HG03039 (cell line): Measurements from ENCODE around the gene RBM28.

Experiments used
- ATAC-seq: cut with Tn5 transposase; IDR thresholded peaks from one replicate; pipeline ENCODE4 v1.9.1; 2021; ENCODE audit warnings: mild to moderate bottlenecking, moderate library complexity; ENCODE audit not compliant: unreplicated experiment

RBM28 gene

DNA sequence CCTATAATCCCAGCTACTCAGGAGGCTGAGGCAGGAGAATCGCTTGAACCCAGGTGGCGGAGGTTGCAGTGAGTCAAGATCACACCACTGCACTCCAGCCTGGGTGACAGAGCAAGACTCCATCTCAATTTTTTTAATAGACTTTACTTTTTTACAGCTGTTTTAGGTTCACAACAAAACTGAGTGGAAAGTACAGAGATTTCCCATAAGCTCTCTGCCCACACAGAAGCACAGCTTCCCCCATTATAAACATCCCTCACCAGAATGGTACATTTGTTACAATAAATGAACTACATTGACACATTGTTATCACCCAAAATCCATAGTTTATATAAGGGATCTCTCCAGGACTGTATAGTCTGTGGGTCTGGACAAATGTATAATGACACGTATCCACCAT, 32.4 kb upstream of the RBM28 start:
- no peak for ATAC-seq

DNA sequence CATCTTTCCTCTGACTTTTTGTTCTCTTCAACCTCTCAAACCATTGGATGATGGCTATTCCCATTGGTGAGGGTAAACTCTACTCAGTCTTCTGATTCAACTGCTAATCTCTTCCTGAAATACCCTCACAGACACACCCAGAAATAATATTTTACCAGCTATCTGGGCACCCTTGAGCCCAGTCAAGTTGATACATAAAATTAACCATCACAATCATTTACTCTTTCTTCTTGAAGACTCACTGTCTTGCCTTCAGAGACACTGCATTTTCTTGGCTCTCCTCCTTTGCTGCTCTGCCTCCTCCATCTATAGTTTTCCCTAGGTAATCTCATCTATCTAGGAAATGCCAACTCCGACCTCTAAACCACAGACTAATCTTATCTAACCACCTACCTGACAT, 30.3 kb upstream of the RBM28 start:
- ATAC-seq = no peak

DNA sequence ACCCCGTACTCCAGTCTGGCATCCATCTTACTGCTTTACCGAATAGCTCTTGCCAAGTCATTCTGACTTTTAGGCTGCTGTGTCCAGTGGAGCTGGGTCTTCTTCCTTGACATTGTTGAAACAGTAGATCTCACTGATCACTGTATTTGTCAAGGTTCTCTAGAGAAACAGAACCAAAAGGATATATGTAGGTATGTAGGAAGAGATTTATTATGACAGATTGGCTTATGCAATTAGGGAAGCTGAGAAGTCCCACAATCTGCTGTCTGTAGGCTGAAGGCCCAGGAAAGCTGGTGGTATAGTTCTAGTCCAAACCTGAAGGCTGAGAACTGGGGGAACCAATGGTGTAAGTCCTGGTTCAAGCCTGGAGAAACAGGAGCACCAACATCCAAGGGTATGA, 29.9 kb upstream of the RBM28 start:
- no peak for ATAC-seq

DNA sequence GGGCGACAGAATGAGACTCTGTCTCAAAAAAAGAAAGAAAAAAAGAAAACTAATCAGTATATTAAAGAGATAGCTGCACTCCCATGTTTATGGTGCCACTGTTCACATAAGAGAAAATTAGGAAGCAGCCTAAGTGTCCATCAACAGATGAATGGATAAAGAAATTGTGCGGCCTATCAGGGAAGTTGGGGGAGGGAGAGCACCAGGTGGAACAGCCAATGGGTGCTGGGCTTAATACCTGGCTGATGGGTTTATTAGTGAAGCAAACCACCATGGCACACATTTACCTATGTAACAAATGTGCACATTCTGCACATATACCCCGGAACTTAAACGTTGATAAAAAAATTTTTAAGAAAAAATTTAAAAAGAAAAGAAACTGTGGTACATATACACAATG, 26.8 kb upstream of the RBM28 start:
- ATAC-seq = no peak

DNA sequence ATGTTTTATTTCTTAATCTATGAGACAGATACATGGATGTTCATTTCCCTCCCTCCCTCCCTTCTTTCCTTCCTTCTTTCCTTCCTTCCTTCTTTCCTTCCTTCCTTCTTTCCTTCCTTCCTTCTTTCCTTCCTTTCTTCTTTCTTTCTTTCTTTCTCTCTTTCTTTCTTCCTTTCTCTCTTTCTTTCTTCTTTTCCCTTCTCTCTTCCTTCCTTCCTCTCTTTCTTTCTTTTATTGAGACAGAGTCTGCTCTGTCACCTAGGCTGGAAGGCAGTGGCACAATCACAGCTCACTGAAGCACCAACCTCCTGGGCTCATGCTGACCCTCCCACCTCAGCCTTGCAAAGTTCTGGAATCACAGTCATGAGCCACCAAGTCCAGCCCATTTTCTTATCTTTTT, 23.3 kb upstream of the RBM28 start:
- no peak for ATAC-seq

DNA sequence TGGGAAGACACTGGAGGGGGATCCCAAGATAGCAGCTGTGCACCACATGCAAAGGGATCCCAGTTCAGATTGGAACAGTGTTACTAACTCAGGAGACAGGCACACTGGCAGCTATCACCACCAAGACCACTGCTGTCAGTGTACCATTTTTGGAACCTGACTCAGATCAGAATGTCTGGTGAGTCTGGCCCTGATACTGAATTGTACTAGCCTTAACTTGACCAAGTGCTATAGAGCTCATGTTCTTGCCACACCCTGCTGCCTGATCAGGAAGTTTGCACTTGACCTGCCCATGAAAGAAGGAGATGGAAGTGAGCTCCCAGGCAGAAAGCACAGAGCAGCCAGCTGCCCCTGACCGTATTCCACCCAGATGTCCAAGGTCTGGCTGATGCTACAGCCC, 22.6 kb upstream of the RBM28 start:
- no peak for ATAC-seq

DNA sequence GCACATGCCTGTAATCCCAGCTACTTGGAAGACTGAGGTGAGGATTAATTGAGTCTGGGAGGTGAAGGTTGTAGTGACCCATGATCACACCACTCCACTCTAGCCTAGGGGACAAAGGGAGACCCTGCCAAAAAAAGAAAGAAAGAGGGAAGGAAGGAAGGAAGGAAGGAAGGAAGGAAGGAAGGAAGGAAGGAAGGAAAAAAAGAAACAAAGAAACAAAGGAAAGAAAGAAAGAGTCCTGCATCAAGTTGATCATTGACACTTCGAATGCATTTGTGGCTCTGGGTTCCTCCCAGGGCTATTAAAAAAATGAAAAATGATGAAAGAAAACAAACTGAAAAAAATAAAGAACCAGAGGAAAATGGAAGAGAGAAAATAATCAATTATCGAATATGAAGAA, 21.7 kb upstream of the RBM28 start:
- ATAC-seq = no peak

DNA sequence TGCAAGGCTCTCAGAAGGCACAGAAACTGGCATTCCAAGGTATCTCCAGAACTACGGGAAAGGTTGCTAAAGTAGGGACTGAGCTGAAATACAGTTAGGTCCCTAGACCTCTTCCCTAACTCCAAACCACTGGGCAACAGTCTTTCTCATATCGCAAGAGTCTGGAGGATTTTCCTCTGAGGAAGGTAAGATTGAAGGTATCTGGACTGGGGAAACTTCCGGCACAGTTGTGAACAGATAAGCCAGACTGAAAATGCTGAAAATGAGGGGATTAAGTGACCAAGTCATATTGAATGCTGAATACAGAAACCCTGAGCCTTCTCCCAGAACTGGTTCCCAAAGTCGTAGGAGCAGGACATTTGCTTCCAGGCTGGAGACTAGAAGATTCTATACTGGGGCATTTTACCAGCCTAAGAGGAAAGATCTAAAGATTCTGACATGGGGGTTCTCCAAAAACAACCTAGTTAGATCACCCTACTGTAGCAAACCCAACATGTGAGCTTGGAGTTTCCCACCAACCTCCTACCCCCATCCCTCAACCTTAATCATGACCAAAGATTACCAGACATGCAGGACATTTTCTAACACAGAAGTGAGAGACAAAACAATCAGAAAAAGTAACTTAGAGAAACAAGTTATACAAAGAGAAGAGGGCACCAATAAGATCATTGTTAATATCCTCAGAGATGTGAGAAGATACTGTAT, 20.6 kb upstream of the RBM28 start:
- ATAC-seq = no peak

DNA sequence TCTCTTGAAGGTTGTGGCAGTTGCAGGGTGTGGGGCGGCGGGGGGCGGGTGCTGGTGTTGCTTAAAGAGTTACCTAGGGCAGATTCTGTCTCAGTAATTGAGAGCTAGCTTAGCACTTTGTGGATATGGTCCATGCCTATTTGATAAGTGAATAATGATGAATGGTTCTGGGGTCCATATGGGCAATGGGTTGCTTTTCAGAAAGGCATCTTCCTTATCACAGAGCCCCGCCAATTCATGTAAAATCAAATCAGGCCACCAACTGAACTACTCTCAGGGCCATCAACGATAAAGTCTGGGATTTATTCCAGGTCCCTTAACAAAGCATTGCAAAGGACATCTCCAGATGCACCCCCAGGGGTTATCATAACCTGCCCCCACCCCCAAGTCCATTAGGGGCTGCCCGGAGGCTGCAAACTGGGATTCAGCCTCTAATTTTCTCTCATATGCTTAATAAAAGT, 19.6 kb upstream of the RBM28 start:
- no peak for ATAC-seq

DNA sequence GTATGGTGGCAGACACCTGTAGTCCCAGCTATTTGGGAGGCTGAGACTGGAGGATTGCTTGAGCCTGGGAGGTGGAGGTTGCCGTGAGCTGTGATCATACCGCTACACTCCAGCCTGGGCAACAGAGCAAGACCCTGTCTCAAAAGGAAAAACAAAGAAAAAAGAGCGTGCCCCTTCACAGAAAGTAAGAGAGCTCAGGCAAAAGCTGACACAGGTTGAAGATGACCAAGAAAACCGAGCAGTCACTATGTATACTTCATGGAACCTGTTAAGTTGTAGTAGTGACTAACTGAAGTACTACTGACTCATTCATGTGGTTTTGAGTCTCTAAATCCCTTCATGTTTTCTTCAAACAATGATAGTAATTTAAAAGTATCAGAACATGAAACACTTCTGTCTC, 19.0 kb upstream of the RBM28 start:
- no peak for ATAC-seq

DNA sequence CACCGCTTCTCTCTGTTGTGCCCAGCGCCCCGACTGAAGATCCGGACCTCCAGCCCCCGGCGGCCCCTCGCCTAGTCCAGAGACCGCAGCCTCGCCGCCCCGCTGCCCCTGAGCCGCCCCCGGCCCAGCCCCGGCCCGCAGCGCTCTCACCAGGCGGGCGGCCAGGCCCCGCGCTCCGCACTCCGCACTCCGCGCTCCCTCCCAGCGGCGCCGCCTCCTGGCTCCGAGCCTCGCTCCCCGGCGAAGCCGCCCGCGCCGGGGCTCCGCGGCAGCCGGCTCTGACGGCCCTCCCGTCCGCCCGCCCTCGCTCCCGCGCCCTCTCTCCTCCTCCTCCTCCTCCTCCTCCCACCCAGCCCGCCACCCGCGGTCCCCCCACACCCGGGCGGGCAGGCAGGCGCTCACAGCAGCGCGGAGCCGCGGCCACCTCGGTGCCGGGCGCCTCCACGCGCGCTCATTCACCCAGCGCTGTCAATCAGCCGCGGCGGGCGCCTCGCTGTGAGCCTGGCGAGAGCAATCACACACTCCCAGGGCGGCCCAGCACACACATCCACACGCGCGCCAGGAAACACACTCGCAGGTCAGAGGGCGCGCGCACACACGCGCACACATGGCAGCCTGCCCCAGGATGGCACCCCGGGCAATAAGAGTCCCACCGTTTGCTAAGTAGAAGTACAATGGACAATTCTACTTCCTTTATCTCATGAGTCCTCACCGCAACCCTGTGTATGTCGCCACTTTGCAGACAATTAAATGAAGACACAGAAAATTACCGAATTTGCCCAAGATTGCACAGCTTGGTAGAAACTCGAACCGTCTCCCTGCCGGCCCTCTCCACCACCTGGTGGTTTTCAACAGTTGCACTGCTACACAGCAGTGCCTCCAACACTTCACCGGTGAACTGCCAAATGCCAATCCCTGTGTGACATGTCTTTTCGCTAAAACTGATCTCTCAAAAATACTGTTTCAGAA, 18.0 kb upstream of the RBM28 start, which contains the start of gene PRRT4:
Gene PRRT4, minus strand, starts transcription at position 280 of the 969 bp plus-strand sequence.
- no peak for ATAC-seq

DNA sequence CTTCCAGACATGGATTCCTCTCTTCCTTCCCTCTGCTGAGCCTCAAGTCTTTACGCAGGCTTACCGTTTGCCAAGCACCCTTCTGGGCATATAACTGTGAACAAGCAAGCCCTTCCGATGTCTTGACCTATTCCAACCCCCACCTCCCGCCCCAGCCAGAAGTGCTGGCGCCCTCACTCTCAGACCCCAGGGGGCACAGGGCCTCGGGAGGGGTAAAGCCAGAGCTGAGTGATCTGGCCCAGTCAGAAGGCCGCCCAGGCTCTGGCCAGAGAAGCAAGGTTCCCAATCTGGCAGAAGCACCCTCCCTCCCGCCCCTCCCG, 16.6 kb upstream of the RBM28 start:
- no peak for ATAC-seq

DNA sequence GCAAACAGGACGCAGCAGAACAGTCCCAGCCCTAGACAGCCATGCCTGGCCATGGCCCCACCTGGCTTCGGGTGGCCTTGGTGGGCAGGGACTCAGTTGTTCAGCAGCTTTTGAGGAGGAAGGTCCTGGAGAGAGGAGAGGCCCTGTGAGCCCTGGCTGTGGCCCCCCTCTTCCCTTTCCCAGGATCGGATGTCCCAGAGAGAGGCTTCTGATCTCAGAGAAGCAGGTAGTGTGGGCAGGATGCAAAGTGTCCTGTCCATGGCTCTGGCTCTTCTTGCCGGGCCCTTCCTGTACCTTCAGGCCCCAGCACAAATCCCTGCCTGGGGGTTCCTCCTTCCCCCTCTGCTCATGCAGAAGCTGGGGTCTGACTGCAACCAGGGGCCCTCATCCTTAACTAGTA, 16.2 kb upstream of the RBM28 start:
- no peak for ATAC-seq

DNA sequence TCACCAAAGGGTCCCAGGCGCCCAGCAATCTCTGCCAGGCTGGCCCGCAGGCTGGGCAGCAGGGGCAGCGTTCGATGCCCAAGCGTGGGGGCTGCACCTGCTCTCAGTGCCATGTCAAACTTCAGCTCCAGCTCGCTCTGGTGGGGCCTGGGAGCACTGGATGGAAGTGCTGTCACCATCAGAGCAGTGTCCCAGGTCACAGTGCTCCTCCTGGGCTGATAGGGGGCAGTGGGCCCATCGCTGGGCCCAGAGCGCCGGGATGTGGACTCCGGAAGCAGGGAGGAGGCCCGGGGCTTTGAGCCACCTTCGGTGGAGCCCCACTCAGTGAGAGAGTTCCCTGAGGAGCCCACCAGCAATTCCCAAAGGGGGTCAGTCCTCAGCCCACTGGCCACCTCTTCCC, 15.6 kb upstream of the RBM28 start:
- ATAC-seq = no peak

DNA sequence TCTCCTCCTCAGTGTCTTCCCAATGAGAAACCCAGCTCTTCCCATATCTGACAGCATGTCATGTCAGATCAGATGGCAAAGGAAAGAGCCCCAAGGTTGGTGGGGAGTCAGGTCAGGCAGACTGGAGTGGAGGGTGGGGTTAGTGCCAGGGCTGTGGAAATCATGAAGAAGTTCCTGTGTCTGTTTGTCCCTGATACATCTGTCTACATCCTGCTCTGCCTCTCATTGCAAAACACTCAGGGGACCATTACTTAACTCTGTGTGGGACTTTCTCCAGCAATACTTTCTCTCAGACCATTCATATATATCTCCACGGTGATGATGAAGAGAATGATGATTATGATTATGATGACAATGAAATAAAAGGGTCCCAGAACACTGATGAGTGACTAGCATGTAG, 14.5 kb upstream of the RBM28 start:
- ATAC-seq = no peak

DNA sequence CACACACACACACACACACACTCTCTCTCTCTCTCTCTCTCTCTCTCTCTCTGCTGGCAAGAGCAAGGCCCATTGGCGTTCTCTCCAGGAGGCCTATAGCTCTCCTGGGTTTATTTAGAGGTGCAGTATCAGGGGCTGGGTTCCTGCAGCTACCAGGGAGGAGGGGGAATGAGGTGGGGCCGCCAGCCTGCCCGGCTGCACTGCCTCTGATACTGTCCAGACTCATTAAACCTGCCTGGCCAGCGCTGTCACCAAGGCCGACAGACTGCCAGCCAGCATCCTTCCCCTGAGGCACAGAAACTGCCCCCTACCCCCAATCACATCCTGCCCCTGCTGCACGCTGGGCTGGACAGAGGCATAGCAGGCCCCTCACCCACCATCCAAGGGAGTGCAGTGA, 13.5 kb upstream of the RBM28 start:
- no peak for ATAC-seq

DNA sequence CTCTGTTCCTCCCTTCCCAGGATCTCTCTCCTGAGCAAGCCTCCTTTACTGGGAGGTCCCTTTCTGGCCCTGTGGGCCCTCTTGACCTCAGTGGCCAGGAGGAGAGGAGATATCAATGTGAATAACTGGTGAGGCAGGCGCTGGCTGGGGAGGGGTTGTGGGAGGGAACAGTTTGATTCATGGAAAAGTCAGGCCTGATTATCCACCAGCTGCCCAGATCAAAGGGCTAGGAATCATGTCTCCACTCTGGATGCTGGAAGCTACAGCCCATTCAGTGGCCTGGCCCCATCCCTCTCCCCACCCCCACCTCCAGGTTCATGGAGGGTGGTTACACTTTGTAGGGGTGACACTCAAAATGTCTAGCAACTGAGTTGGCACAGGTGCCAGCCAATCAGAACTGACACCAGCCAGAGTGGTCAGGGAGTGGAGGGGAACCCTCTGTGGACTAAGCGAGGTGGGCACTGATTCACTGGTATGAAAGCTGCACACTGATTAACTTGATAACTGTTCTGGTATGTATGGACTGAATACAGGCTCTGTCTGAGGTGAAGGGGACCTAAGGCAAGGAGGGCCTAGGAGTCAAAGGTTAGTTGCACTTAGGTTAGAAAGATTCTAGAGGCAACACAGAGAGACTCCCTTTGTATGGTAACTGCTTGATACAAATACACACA, 13.0 kb upstream of the RBM28 start:
- ATAC-seq = no peak

DNA sequence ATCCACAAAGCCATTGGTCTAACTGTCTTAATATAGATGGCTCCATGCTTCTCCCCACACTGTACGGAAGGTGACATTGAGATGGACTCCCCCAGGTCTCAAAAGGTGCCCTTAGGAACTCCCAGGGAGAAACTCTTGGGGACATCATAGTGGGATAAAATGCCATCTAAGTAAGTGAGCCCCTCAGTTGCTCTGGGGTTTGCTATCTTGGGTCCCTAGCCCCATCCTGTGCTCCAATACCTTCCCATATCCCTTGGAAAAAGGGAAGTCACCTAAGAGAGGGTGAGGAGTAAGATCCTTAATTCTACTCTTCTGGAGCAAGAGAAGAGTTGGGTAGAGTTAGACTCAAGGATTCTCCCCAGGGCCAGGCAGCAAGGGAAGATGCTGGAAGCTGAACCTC, 9.9 kb upstream of the RBM28 start:
- no peak for ATAC-seq

DNA sequence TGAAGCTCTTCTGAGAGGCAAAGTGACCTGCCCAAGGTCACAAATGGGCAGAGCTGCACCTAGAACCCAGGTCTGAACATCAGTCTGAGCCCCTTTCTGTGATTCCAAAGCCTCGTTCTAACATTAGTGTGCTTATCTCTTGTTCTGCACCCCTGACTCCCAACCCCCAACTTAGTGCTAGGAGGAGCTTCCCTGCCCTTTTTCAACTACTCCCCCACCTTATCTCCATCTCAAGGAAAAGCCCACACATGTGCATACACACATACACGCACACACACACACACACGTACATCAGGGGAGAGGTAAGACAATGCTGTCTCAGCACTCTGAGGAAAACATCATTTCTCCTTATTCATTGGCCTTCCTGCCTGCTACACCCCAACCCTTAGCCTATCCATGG, 9.5 kb upstream of the RBM28 start:
- no peak for ATAC-seq

DNA sequence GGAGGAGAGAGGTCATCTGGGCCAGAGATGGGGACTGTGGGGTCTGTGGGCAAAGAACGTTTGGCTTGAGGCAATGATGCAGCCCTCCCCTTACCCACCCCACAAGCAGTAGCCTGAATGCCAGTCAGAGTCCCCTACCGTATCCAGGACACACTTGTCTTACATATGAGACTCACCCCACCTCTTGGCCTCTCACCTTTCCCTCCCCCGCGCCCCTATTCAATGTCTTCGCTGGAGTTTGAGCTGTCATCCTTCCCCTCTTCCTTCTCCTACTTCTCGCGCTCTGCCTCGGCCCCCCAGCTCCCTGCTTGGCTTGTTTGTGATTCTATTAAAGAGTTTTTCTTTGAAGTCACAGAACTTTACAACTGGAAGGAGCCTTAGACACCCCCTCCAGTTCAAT, 8.9 kb upstream of the RBM28 start:
- no peak for ATAC-seq

DNA sequence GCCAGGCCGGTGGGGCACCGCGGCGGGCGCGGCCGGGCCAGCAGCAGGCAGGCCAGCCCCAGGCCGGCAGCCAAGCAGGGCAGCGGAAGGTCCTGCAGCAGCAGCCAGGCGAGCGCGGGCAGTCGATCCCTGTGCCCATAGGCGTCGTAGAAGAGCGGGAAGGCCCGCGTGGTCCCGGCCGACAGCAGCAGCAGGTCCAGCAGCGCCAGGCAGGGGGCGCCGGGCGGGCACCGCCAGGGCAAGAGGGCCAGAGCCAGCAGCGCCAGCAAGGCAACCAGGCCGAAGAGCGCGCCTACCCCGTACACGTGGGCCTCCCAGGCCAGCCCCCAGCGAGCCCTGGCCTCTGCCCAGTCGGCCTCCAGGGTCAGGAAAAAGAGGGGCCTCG, 8.4 kb upstream of the RBM28 start:
- no peak for ATAC-seq
